T-cell (primary cell): Measurements from ENCODE around the gene CTBP2. TPM values are rescaled to one million over a fixed set of nuclear protein-coding genes. Genes with fewer than 3 reads are reported as not detected.

Experiments used
- ATAC-seq, 4 experiments: fragments of 200-7000 bp in 3 of 4; fragments of 150-1000 bp in 1 of 4; cut with Tn5 transposase; replicated peaks in 1 of 4; 1 replicate in 3 of 4; 2 replicates in 1 of 4; pipeline ENCODE4 v1.10.0; 2021; ENCODE audit warnings: moderate library complexity in 3 of 4, mild to moderate bottlenecking in 2 of 4, moderate number of reproducible peaks in 1 of 4
- CTCF ChIA-PET, 2 donors: fragments of 300-600 bp; sonication (Branson Sonifier 250); formaldehyde crosslinking; loops; one replicate each; lab custom pipeline; 2022; ENCODE audit warnings: antibody characterized with exemption in 2 of 2; lab: Charles Lee
- POLR2A ChIA-PET, 2 donors: fragments of 300-600 bp; sonication (Branson Sonifier 250); formaldehyde crosslinking; loops; one replicate each; lab custom pipeline; 2022; ENCODE audit warnings: antibody characterized with exemption in 2 of 2; lab: Charles Lee
- DNase-seq, 35 experiments: peaks; one replicate each; pipeline versions ENCODE4 v3.0.0 to v3.0.0-alpha.2; 2013 to 2023
- H3K27ac ChIP-seq: one replicate; pipeline ENCODE4 v1.5.1; 2013; ENCODE audit warnings: low read length
- H3K27me3 ChIP-seq, 2 experiments: replicated peaks in 1 of 2; 1 replicate in 1 of 2; 2 replicates in 1 of 2; pipeline versions ENCODE4 v1.6.1 to v1.7.0; 2013; ENCODE audit warnings: low read length in 1 of 2, mixed read lengths in 1 of 2; ENCODE audit not compliant: control insufficient read depth in 2 of 2, insufficient read depth in 2 of 2; ENCODE audit errors: extremely low read depth in 1 of 2
- H3K36me3 ChIP-seq, 2 donors: 1 replicate in 1 of 2; 2 replicates in 1 of 2; pipeline versions ENCODE4 v1.6.1 to v1.7.0; 2013; ENCODE audit warnings: low read length in 1 of 2; ENCODE audit not compliant: control insufficient read depth in 2 of 2, insufficient read depth in 1 of 2; ENCODE audit errors: extremely low read depth in 1 of 2
- H3K4me1 ChIP-seq, 2 experiments: 1 replicate in 1 of 2; 2 replicates in 1 of 2; pipeline versions ENCODE4 v1.6.1 to v1.7.0; 2013; ENCODE audit warnings: low read length in 2 of 2, mixed read lengths in 1 of 2; ENCODE audit not compliant: insufficient read depth in 2 of 2, control insufficient read depth in 1 of 2; ENCODE audit errors: extremely low read depth in 1 of 2
- H3K4me3 ChIP-seq, 2 donors: 1 replicate in 1 of 2; 2 replicates in 1 of 2; pipeline versions ENCODE4 v1.5.1 to v1.7.0; 2013; ENCODE audit warnings: mild to moderate bottlenecking in 2 of 2, low read length in 1 of 2, moderate library complexity in 1 of 2; ENCODE audit not compliant: control insufficient read depth in 1 of 2; ENCODE audit errors: extremely low read depth in 1 of 2
- H3K9me3 ChIP-seq: 2 replicates; pipeline ENCODE4 v1.7.0; 2013
- H3K27ac Mint-ChIP-seq, 2 donors: one replicate each; pipeline ENCODE4 v1.8.0; 2020 to 2021; ENCODE audit warnings: mild to moderate bottlenecking in 2 of 2, mixed read lengths in 2 of 2
- H3K27me3 Mint-ChIP-seq, 2 donors: one replicate each; pipeline ENCODE4 v1.8.0; 2021 to 2022; ENCODE audit warnings: mixed read lengths in 2 of 2
- H3K36me3 Mint-ChIP-seq: one replicate; pipeline ENCODE4 v1.8.0; 2021; ENCODE audit warnings: mixed read lengths
- H3K4me1 Mint-ChIP-seq, 3 donors: one replicate each; pipeline ENCODE4 v1.8.0; 2020 to 2022; ENCODE audit warnings: mixed read lengths in 3 of 3, mild to moderate bottlenecking in 1 of 3
- H3K4me3 Mint-ChIP-seq, 3 donors: one replicate each; pipeline ENCODE4 v1.8.0; 2020 to 2022; ENCODE audit warnings: mild to moderate bottlenecking in 3 of 3, mixed read lengths in 3 of 3, moderate library complexity in 3 of 3
- H3K9me3 Mint-ChIP-seq, 3 donors: one replicate each; pipeline ENCODE4 v1.8.0; 2020 to 2022; ENCODE audit warnings: mixed read lengths in 3 of 3
- WGBS: methylation state at CpG from one replicate; pipeline ENCODE4 v1.1.5; 2013; ENCODE audit warnings: missing lambda C conversion rate; ENCODE audit not compliant: insufficient coverage; 5-methylcytosine and 5-hydroxymethylcytosine counted together
- total RNA-seq, 35 experiments: library from RNA in 6 of 35; stranded (reverse) in 6 of 35; fragments of 120-200 nt in 1 of 35; gene quantifications; one replicate each; pipeline versions ENCODE4 v1.2.1 to v1.2.4 and lab custom pipeline; 2013 to 2026

Gene CTBP2
- total RNA-seq, 5 donors from 2014 or later (not counting 1 experiment from before 2014, with no cell fraction given) = 1.1 to 5.8 (median 3.1) TPM

- CTCF ChIA-PET = no interaction called here
- H3K4me1 ChIP-seq = peaks cover 0 to 4% of the 10 kb centered on the region in 2 experiments
- H3K36me3 Mint-ChIP-seq = no peaks in the 10 kb centered on the region
- no peak overlapping the region for H3K27ac ChIP-seq
- DNase-seq (no peak), ATAC-seq (no peak)
- H3K9me3 Mint-ChIP-seq = no peaks in the 10 kb centered on the region
- H3K27ac Mint-ChIP-seq = no peak overlapping the region
- peaks cover 0 to 30% of the 10 kb centered on the region in 2 experiments for H3K27me3 ChIP-seq
- no peak overlapping the region for H3K4me3 ChIP-seq
- peaks cover 3 to 49% of the 10 kb centered on the region in 2 donors for H3K27me3 Mint-ChIP-seq
- no peak overlapping the region for H3K4me3 Mint-ChIP-seq
- no peaks in the 10 kb centered on the region for H3K9me3 ChIP-seq
- peaks cover 0 to 11% (median 1%) of the 10 kb centered on the region in 3 donors for H3K4me1 Mint-ChIP-seq
- H3K36me3 ChIP-seq = no peaks in the 10 kb centered on the region
- POLR2A ChIA-PET = no interaction called here
- WGBS = 34% methylated on average over 4 of the region's 12 CpGs
Observed at GRCh38 chr10:125144206-125144605, 16.2 kb downstream of the CTBP2 start.

GRCh38 chr10:125142946-125143345, 17.4 kb downstream of the CTBP2 start:
- 89% methylated on average over 8 of the region's 9 CpGs for WGBS
- Mint-ChIP-seq H3K9me3 (no peaks in the 10 kb centered on the region), H3K36me3 (no peaks in the 10 kb centered on the region), H3K27me3 (peaks cover 3 to 37% of the 10 kb centered on the region in 2 donors), H3K4me3 (no peak overlapping the region), H3K27ac (no peak overlapping the region), H3K4me1 (peaks cover 0 to 11% (median 1%) of the 10 kb centered on the region in 3 donors)
- no peaks in the 10 kb centered on the region for H3K36me3 ChIP-seq
- no peak overlapping the region for H3K4me3 ChIP-seq
- no peak overlapping the region for H3K27ac ChIP-seq
- H3K4me1 ChIP-seq = peaks cover 0 to 4% of the 10 kb centered on the region in 2 experiments
- POLR2A ChIA-PET = no interaction called here
- CTCF ChIA-PET = no interaction called here
- no peak for DNase-seq
- no peaks in the 10 kb centered on the region for H3K9me3 ChIP-seq
- peaks cover 0 to 21% of the 10 kb centered on the region in 2 experiments for H3K27me3 ChIP-seq
- no peak for ATAC-seq

- Mint-ChIP-seq H3K9me3 (no peaks in the 10 kb centered on the region), H3K36me3 (no peaks in the 10 kb centered on the region), H3K27ac (no peak overlapping the region), H3K4me3 (no peak overlapping the region), H3K27me3 (peaks cover 3 to 28% of the 10 kb centered on the region in 2 donors), H3K4me1 (peaks cover 0 to 9% (median 1%) of the 10 kb centered on the region in 3 donors)
- DNase-seq (no peak), ATAC-seq (no peak)
- ChIA-PET POLR2A (no interaction called here), CTCF (no interaction called here)
- H3K9me3 ChIP-seq = no peaks in the 10 kb centered on the region
- no peak overlapping the region for H3K27ac ChIP-seq
- no peaks in the 10 kb centered on the region for H3K36me3 ChIP-seq
- 86% methylated on average over 8 of the region's 12 CpGs for WGBS
- no peak overlapping the region for H3K4me3 ChIP-seq
- peaks cover 0 to 18% of the 10 kb centered on the region in 2 experiments for H3K27me3 ChIP-seq
- peaks cover 0 to 4% of the 10 kb centered on the region in 2 experiments for H3K4me1 ChIP-seq
Observed at GRCh38 chr10:125141860-125142484, 18.4 kb downstream of the CTBP2 start.

GRCh38 chr10:125141150-125141859, 19.1 kb downstream of the CTBP2 start:
- Mint-ChIP-seq H3K9me3 (no peaks in the 10 kb centered on the region), H3K27me3 (peaks cover 3 to 22% of the 10 kb centered on the region in 2 donors), H3K36me3 (no peaks in the 10 kb centered on the region), H3K4me1 (peaks cover 0 to 3% (median 1%) of the 10 kb centered on the region in 3 donors), H3K27ac (no peak overlapping the region), H3K4me3 (no peak overlapping the region)
- CTCF ChIA-PET = no interaction called here
- Histone ChIP-seq H3K27me3 (peaks cover 0 to 18% of the 10 kb centered on the region in 2 experiments), H3K36me3 (no peaks in the 10 kb centered on the region), H3K27ac (no peak overlapping the region), H3K4me1 (no peaks in the 10 kb centered on the region), H3K9me3 (no peaks in the 10 kb centered on the region), H3K4me3 (no peak overlapping the region)
- ATAC-seq (no peak), DNase-seq (no peak)
- WGBS = 81% methylated on average over 14 of the region's 16 CpGs
- POLR2A ChIA-PET = no interaction called here

GRCh38 chr10:125140151-125140550, 20.2 kb downstream of the CTBP2 start:
- no peak for ATAC-seq
- H3K4me1 ChIP-seq = no peaks in the 10 kb centered on the region
- no peaks in the 10 kb centered on the region for H3K36me3 ChIP-seq
- Mint-ChIP-seq H3K4me3 (no peak overlapping the region), H3K27ac (no peak overlapping the region), H3K27me3 (peaks cover 3 to 24% of the 10 kb centered on the region in 2 donors), H3K4me1 (peaks cover 0 to 3% (median 1%) of the 10 kb centered on the region in 3 donors), H3K36me3 (no peaks in the 10 kb centered on the region), H3K9me3 (no peaks in the 10 kb centered on the region)
- 95% methylated on average over 2 of the region's 11 CpGs for WGBS
- peaks cover 0 to 22% of the 10 kb centered on the region in 2 experiments for H3K27me3 ChIP-seq
- H3K27ac ChIP-seq = no peak overlapping the region
- ChIA-PET CTCF (no interaction called here), POLR2A (no interaction called here)
- no peaks in the 10 kb centered on the region for H3K9me3 ChIP-seq
- DNase-seq = no peak
- H3K4me3 ChIP-seq = no peak overlapping the region

GRCh38 chr10:125137601-125138438, 22.5 kb downstream of the CTBP2 start:
- POLR2A ChIA-PET = no interaction called here
- Histone ChIP-seq H3K4me3 (no peak overlapping the region), H3K4me1 (no peaks in the 10 kb centered on the region), H3K27ac (no peak overlapping the region), H3K9me3 (no peaks in the 10 kb centered on the region), H3K27me3 (peaks cover 0 to 26% of the 10 kb centered on the region in 2 experiments), H3K36me3 (no peaks in the 10 kb centered on the region)
- Mint-ChIP-seq H3K27ac (no peak overlapping the region), H3K4me3 (no peak overlapping the region), H3K36me3 (no peaks in the 10 kb centered on the region), H3K9me3 (no peaks in the 10 kb centered on the region), H3K27me3 (peaks cover 3 to 24% of the 10 kb centered on the region in 2 donors), H3K4me1 (no peaks in the 10 kb centered on the region)
- DNase-seq (no peak), ATAC-seq (no peak)
- 73% methylated on average over 22 of the region's 25 CpGs for WGBS
- CTCF ChIA-PET = no interaction called here
